Gastrocnemius medialis (tissue), 4 donors: Measurements from ENCODE around the gene CHRM2. TPM values are rescaled to one million over a fixed set of nuclear protein-coding genes. Genes with fewer than 3 reads are reported as not detected.

Experiments
- ATAC-seq, 2 donors: fragments of 150-250 bp; one replicate each; pipeline ENCODE4 v1.9.1; 2016
- DNase-seq, 2 donors: peaks; one replicate each; pipeline ENCODE4 v3.0.0-alpha.2; 2019
- H3K27ac ChIP-seq, 4 donors: fragments of 200-600 bp; sonication (generic); 1 replicate in 1 of 4; 2 replicates in 3 of 4; pipeline ENCODE4 v1.5.1; 2016 to 2018; ENCODE audit warnings: mild to moderate bottlenecking in 2 of 4, moderate library complexity in 1 of 4
- H3K27me3 ChIP-seq, 3 donors: fragments of 200-600 bp; sonication (generic) in 2 of 3; 1 replicate in 1 of 3; 2 replicates in 2 of 3; pipeline versions ENCODE4 v1.5.1 to v1.6.0; 2016 to 2019; ENCODE audit warnings: mild to moderate bottlenecking in 1 of 3, moderate library complexity in 1 of 3
- H3K36me3 ChIP-seq, 2 donors: fragments of 200-600 bp; sonication (generic) in 1 of 2; one replicate each; pipeline ENCODE4 v1.5.1; 2017 to 2018
- H3K4me1 ChIP-seq, 2 donors: fragments of 200-600 bp; sonication (generic) in 1 of 2; one replicate each; pipeline ENCODE4 v1.5.1; 2016 to 2017; ENCODE audit warnings: mild to moderate bottlenecking in 2 of 2
- H3K4me3 ChIP-seq, 4 donors: fragments of 200-600 bp; sonication (generic) in 3 of 4; 1 replicate in 1 of 4; 2 replicates in 3 of 4; pipeline ENCODE4 v1.5.1; 2016 to 2019; ENCODE audit warnings: mild to moderate bottlenecking in 2 of 4
- H3K9me3 ChIP-seq, 3 donors: fragments of 200-600 bp; sonication (generic) in 2 of 3; 1 replicate in 1 of 3; 2 replicates in 2 of 3; pipeline ENCODE4 v1.5.1; 2016 to 2019
- CTCF ChIP-seq, 5 experiments: fragments of 450-650 bp in 3 of 5; fragments of 200-600 bp in 2 of 5; sonication (generic) in 2 of 5; IDR thresholded peaks in 4 of 5; conservative IDR thresholded peaks in 1 of 5; 1 replicate in 4 of 5; 2 replicates in 1 of 5; pipeline ENCODE4 v1.5.1; 2016 to 2019; ENCODE audit warnings: antibody characterized with exemption in 5 of 5, mild to moderate bottlenecking in 3 of 5, moderate library complexity in 3 of 5
- POLR2A ChIP-seq, 2 donors: fragments of 450-650 bp; IDR thresholded peaks; one replicate each; pipeline ENCODE4 v1.6.1; 2017; ENCODE audit warnings: antibody characterized with exemption in 2 of 2, mild to moderate bottlenecking in 2 of 2, moderate library complexity in 2 of 2
- in situ Hi-C, 4 donors: fragments of 200-750 bp; cut with MboI; loops; one replicate each; pipeline versions ENCODE4 v1.15.0 to v1.8.0; 2017; ENCODE audit warnings: low sequenced_read_pairs in 4 of 4
- intact Hi-C: fragments of 100-400 bp; cut with DNase I; formaldehyde crosslinking; loops from one replicate; pipeline ENCODE4 v1.15.1; 2023; ENCODE audit warnings: low total_unique reads
- total RNA-seq, 4 donors: library from RNA; depleted of rRNA; stranded (reverse); fragments of >200 nt; gene quantifications; one replicate each; pipeline versions ENCODE4 v1.1.0 to v1.2.3, GENCODE V29; 2016

CHRM2 gene
- total RNA-seq, 4 donors from 2014 or later: not detected

- in situ Hi-C loops (no loop called here), intact Hi-C loops (no loop called here)
- DNase-seq (no peak), ATAC-seq (no peak)
- H3K27me3 ChIP-seq: no peaks in the 10 kb centered on the region
- no peak overlapping the region for H3K4me3 ChIP-seq
- no peak overlapping the region for H3K27ac ChIP-seq
- H3K9me3 ChIP-seq: no peaks in the 10 kb centered on the region
- no peaks in the 10 kb centered on the region for H3K36me3 ChIP-seq
- no peaks in the 10 kb centered on the region for H3K4me1 ChIP-seq
- TF ChIP-seq CTCF (IDR thresholded peaks at IDR 0.05 in 4 of 5, conservative IDR thresholded peaks at IDR 0.05 in 1 of 5) (no peak), POLR2A (IDR thresholded peaks at IDR 0.05) (no peak)
Observed at GRCh38 chr7:137006293-137006692, 137.8 kb downstream of the CHRM2 start.

GRCh38 chr7:137007001-137007694 lies 138.7 kb downstream of the CHRM2 start:
- in situ Hi-C loops: no loop called here
- DNase-seq (no peak), ATAC-seq (no peak)
- Histone ChIP-seq H3K27ac (no peak overlapping the region), H3K9me3 (no peaks in the 10 kb centered on the region), H3K36me3 (no peaks in the 10 kb centered on the region), H3K4me3 (no peak overlapping the region), H3K4me1 (no peaks in the 10 kb centered on the region), H3K27me3 (no peaks in the 10 kb centered on the region)
- TF ChIP-seq CTCF (IDR thresholded peaks at IDR 0.05 in 4 of 5, conservative IDR thresholded peaks at IDR 0.05 in 1 of 5) (no peak), POLR2A (IDR thresholded peaks at IDR 0.05) (no peak)
- intact Hi-C loops: no loop called here

- H3K27me3 ChIP-seq: no peaks in the 10 kb centered on the region
- intact Hi-C loops: no loop called here
- no peak overlapping the region for H3K4me3 ChIP-seq
- H3K36me3 ChIP-seq: no peaks in the 10 kb centered on the region
- no peak overlapping the region for H3K27ac ChIP-seq
- no peak for TF ChIP-seq CTCF (IDR thresholded peaks at IDR 0.05 in 4 of 5, conservative IDR thresholded peaks at IDR 0.05 in 1 of 5)
- no peak for TF ChIP-seq POLR2A (IDR thresholded peaks at IDR 0.05)
- H3K9me3 ChIP-seq: no peaks in the 10 kb centered on the region
- H3K4me1 ChIP-seq: no peaks in the 10 kb centered on the region
- ATAC-seq (no peak), DNase-seq (no peak)
- in situ Hi-C loops: no loop called here
Observed at GRCh38 chr7:137009404-137009803, 141.0 kb downstream of the CHRM2 start.

GRCh38 chr7:137015015-137015414 lies 146.6 kb downstream of the CHRM2 start:
- no peaks in the 10 kb centered on the region for H3K4me1 ChIP-seq
- TF ChIP-seq POLR2A (IDR thresholded peaks at IDR 0.05) (no peak), CTCF (IDR thresholded peaks at IDR 0.05 in 4 of 5, conservative IDR thresholded peaks at IDR 0.05 in 1 of 5) (no peak)
- no peak for ATAC-seq
- no peak overlapping the region for H3K27ac ChIP-seq
- DNase-seq: no peak
- in situ Hi-C loops (no loop called here), intact Hi-C loops (no loop called here)
- no peaks in the 10 kb centered on the region for H3K9me3 ChIP-seq
- H3K4me3 ChIP-seq: no peak overlapping the region
- no peaks in the 10 kb centered on the region for H3K36me3 ChIP-seq
- no peaks in the 10 kb centered on the region for H3K27me3 ChIP-seq

- no peaks in the 10 kb centered on the region for H3K9me3 ChIP-seq
- TF ChIP-seq CTCF (IDR thresholded peaks at IDR 0.05 in 4 of 5, conservative IDR thresholded peaks at IDR 0.05 in 1 of 5): no peak
- TF ChIP-seq POLR2A (IDR thresholded peaks at IDR 0.05): no peak
- H3K27ac ChIP-seq: no peak overlapping the region
- ATAC-seq (no peak), DNase-seq (no peak)
- no peaks in the 10 kb centered on the region for H3K36me3 ChIP-seq
- H3K27me3 ChIP-seq: no peaks in the 10 kb centered on the region
- H3K4me3 ChIP-seq: no peak overlapping the region
- H3K4me1 ChIP-seq: no peaks in the 10 kb centered on the region
- in situ Hi-C loops (no loop called here), intact Hi-C loops (no loop called here)
Observed at GRCh38 chr7:137017221-137017620, 148.8 kb downstream of the CHRM2 start.
